ENCODE data around the gene GRM4.

GRM4 gene

DNA sequence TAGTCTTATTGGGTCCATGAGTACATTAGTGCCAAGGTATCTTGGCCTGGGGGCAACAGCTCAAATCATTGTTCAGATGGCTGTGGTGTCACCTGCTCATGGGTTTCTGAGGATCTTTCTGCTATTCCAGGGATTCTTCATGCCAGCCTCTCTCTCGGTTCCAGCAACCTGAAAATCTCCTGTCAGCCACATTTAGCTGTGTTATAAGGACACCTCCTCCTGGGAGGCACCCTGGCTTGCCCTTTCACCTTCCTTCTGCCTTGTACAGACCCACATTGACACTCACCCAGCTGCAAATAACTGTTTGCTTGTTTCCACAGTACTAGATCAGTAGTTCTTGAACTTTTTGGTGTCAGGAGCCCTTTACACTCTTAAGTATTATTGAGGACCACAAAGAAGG, 159.9 kb downstream of the GRM4 start:
- no peaks in the 10 kb centered on the region; the same call in 1 of the 2 replicates for H3K9me3 ChIP-seq (ENCODE audit: insufficient read depth, low read depth, low read length)
- 90% methylated on average over 1 of the region's 1 CpG for WGBS

DNA sequence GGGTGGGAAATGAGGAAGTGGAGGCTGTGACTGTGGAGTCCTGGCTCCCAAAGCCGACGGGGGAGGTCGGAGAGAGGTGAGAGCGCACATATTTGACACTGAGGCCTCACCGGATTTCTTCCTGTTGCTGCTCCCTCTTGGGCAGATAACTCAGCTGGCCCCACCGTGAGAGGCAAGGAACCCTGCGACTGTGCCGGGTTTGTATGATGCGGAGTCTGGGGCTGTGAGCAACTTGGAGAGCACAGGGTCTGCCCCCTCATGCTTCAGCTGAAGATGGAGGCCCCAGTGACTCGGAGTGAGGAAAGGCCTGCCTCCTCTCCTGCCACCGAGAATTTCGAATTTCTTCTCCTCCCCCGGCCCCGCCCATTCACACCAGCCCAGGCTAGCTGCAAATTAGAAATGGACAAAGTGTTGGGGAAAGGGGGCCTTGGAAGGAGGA, 160.6 kb downstream of the GRM4 start:
- Histone ChIP-seq H3K27me3 (ENCODE audit: insufficient read depth, low read length) (no peaks in the 10 kb centered on the region), H3K27ac (ENCODE audit: low read depth, low read length) (no peak overlapping the region), H3K36me3 (ENCODE audit: insufficient read depth, low read length) (no peaks in the 10 kb centered on the region), H3K4me1 (ENCODE audit: insufficient read depth, low read length) (peaks cover 3% of the 10 kb centered on the region; the same call in 1 of the 2 replicates), H3K9ac (ENCODE audit: low read depth, low read length) (no peak overlapping the region), H3K9me3 (ENCODE audit: insufficient read depth, low read depth, low read length) (no peaks in the 10 kb centered on the region; the same call in 1 of the 2 replicates), H3K4me3 (ENCODE audit: low read length) (no peak overlapping the region)
- 80% methylated on average over 13 of the region's 14 CpGs for WGBS

More for the DNA sequence above, 159.9 kb downstream of the GRM4 start:
- Histone ChIP-seq H3K36me3 (ENCODE audit: insufficient read depth, low read length) (no peaks in the 10 kb centered on the region), H3K9ac (ENCODE audit: low read depth, low read length) (no peak overlapping the region), H3K4me3 (ENCODE audit: low read length) (no peak overlapping the region), H3K4me1 (ENCODE audit: insufficient read depth, low read length) (peaks cover 3% of the 10 kb centered on the region; the same call in 1 of the 2 replicates), H3K27ac (ENCODE audit: low read depth, low read length) (no peak overlapping the region), H3K27me3 (ENCODE audit: insufficient read depth, low read length) (no peaks in the 10 kb centered on the region)

DNA sequence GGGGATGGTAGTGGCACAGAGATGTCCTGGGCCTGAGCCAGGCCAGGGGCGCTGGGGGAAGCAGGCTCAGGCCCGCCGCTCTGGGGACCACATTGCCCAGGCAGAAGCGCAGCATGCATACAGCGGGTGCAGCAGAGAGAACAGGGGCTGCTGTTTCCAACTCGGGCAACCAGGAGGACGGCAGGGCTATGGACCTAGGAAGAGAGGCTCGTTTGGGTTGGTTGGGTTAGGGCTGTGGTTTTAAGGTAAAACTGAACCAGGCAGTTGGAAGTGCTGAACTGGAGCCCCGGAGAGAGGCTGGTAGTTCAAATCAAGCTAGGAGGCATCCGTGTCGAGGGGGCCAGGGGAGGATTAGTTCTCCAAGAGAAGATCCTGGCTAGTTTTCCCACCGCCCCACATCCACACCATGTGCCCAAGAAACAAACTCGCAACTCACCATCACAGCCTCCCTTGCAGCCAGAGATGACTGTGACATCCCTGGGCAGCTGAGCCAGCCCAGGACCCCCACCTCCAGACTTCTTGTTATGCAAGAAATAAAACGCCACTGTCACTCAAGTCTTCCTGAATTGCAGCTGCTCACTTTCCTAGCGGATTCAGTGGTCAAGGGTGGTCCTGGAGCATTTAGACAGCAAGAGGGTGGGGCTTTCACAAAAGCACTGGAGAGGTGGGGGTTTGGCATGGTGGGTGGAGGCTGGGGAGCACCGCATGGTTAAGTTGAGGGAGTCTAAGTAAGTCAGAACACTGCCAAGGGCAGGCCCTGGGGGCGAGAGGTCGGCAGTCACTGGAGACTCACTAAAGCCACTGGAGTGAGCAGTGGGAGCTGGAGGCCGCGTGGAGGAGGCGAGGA, 161.2 kb downstream of the GRM4 start:
- Histone ChIP-seq H3K27me3 (ENCODE audit: insufficient read depth, low read length) (no peaks in the 10 kb centered on the region), H3K4me1 (ENCODE audit: insufficient read depth, low read length) (peaks cover 3% of the 10 kb centered on the region; the same call in 1 of the 2 replicates), H3K4me3 (ENCODE audit: low read length) (no peak overlapping the region), H3K27ac (ENCODE audit: low read depth, low read length) (no peak overlapping the region), H3K9me3 (ENCODE audit: insufficient read depth, low read depth, low read length) (no peaks in the 10 kb centered on the region; the same call in 1 of the 2 replicates), H3K9ac (ENCODE audit: low read depth, low read length) (peak overlapping the region; percentile 24; the same call in 1 of the 2 replicates), H3K36me3 (ENCODE audit: insufficient read depth, low read length) (no peaks in the 10 kb centered on the region)
- WGBS: 80% methylated on average over 21 of the region's 21 CpGs

DNA sequence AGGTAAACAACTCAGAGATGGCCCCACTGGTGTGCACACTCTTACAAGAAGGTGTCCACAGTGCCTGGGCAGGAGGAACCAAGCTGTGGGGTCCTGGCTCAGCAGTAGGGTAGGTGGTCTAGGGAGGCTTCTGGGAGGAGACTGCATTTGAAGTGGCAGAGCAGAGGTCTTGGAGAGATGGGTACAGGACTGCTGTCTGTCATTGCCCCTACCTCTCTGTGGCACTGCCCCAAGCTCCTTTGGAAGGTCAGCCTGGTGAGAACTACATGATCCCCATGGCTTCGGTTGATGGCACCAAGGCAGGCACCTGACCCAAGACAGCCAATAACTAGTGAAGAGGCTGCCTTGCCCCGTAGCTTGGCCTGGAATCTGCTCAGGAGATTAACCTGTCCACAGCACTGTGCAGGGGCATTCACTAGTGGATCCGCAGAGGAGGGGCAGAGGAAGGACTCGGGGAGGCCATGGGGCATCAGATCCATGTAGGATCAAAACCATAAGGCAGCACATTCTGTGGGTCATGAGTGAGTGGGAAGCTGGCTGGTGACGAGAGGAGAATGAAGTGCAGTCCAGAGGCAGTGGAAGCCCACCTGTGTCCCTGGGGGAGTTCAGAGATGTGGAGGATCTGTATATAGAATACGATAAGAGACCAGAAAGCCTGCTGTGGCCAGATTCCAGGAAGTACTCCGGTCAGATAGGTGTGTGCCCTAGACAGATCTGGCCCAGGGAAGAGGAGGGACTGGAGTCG, 162.0 kb downstream of the GRM4 start:
- H3K9ac ChIP-seq (ENCODE audit: low read depth, low read length): no peak overlapping the region
- H3K9me3 ChIP-seq (ENCODE audit: insufficient read depth, low read depth, low read length): no peaks in the 10 kb centered on the region; the same call in 1 of the 2 replicates
- no peak overlapping the region for H3K4me3 ChIP-seq (ENCODE audit: low read length)
- 91% methylated on average over 8 of the region's 8 CpGs for WGBS
- H3K4me1 ChIP-seq (ENCODE audit: insufficient read depth, low read length): peaks cover 3% of the 10 kb centered on the region; the same call in 1 of the 2 replicates
- H3K27ac ChIP-seq (ENCODE audit: low read depth, low read length): no peak overlapping the region
- no peaks in the 10 kb centered on the region for H3K36me3 ChIP-seq (ENCODE audit: insufficient read depth, low read length)
- no peaks in the 10 kb centered on the region for H3K27me3 ChIP-seq (ENCODE audit: insufficient read depth, low read length)

DNA sequence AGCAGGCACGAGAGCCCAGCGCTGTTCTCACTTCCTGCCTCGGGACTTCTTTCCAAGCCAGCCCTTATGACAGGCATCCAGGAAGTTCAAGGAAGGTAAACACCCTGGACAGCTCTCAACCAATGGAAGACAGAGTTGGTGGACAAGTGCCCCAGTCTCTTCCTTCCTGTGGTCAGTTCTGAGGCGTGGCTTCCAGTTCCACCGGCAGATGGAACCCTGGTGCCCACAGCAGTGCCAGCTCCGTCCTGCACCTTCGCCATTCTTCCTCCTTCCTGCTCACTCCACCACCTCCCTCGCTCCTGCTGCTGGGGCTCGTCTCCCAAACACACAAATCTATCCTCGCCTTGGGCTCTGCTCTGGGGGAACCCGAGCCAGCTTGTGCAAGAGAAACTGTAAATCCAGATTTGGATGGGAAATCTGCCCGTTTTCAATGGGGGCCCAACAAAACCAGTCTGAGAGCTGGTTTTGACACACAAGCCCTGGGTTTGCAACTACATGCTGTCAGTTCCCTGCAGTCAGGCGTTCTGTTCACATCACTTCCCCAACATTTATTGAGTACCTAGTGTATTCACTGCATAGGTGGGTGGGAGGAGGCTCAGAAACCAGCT, 162.7 kb downstream of the GRM4 start:
- no peak overlapping the region for H3K27ac ChIP-seq (ENCODE audit: low read depth, low read length)
- no peaks in the 10 kb centered on the region; the same call in 1 of the 2 replicates for H3K9me3 ChIP-seq (ENCODE audit: insufficient read depth, low read depth, low read length)
- no peaks in the 10 kb centered on the region for H3K27me3 ChIP-seq (ENCODE audit: insufficient read depth, low read length)
- H3K4me3 ChIP-seq (ENCODE audit: low read length): no peak overlapping the region
- H3K4me1 ChIP-seq (ENCODE audit: insufficient read depth, low read length): no peaks in the 10 kb centered on the region; the same call in 1 of the 2 replicates
- H3K36me3 ChIP-seq (ENCODE audit: insufficient read depth, low read length): no peaks in the 10 kb centered on the region
- H3K9ac ChIP-seq (ENCODE audit: low read depth, low read length): no peak overlapping the region
- WGBS: 88% methylated on average over 13 of the region's 13 CpGs

DNA sequence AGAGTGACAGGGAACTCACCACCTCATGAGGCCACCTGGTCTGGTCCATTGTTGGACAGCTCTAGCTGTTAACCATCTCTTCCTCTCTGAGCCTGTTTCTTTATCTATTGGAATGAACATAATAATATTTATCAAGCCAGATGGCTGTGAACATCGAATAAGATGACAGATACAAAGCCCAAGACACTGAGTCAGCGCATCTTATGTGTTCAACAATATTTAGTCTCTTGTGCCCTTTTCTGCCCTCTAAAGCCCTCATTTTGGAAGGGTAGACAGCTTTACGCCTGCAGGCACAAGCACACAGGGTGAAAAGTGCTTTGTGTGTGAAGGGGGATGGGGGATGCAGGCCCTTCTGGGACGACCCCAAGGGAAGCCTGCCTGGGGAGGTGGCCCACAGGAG, 164.0 kb downstream of the GRM4 start:
- H3K4me1 ChIP-seq (ENCODE audit: insufficient read depth, low read length): no peaks in the 10 kb centered on the region; the same call in 1 of the 2 replicates
- no peak overlapping the region for H3K4me3 ChIP-seq (ENCODE audit: low read length)
- WGBS: 87% methylated on average over 4 of the region's 4 CpGs
- H3K9ac ChIP-seq (ENCODE audit: low read depth, low read length): no peak overlapping the region
- H3K27me3 ChIP-seq (ENCODE audit: insufficient read depth, low read length): peaks cover 6% of the 10 kb centered on the region
- no peaks in the 10 kb centered on the region; the same call in 1 of the 2 replicates for H3K9me3 ChIP-seq (ENCODE audit: insufficient read depth, low read depth, low read length)
- H3K27ac ChIP-seq (ENCODE audit: low read depth, low read length): no peak overlapping the region
- no peaks in the 10 kb centered on the region for H3K36me3 ChIP-seq (ENCODE audit: insufficient read depth, low read length)

DNA sequence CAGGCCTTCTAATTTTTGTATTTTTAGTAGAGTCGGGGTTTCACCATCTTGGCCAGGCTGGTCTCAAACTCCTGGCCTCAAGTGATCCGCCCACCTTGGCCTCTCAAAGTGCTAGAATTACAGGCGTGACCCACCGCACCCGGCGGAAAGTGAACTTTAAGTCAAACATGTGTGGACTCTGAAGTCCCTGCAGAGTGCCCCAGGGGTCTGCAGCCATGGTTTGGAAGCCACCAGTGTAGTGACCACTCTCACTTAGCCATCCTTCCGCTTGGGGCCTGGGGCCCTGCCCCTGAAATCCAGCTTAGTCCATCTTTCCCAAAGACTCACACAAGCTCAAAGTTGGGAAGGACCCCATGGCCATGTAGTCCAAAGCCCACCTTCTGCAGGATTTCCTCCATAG, 164.5 kb downstream of the GRM4 start:
- Histone ChIP-seq H3K4me1 (ENCODE audit: insufficient read depth, low read length) (no peaks in the 10 kb centered on the region; the same call in 1 of the 2 replicates), H3K27me3 (ENCODE audit: insufficient read depth, low read length) (peaks cover 10% of the 10 kb centered on the region), H3K36me3 (ENCODE audit: insufficient read depth, low read length) (no peaks in the 10 kb centered on the region), H3K27ac (ENCODE audit: low read depth, low read length) (no peak overlapping the region), H3K9ac (ENCODE audit: low read depth, low read length) (no peak overlapping the region), H3K4me3 (ENCODE audit: low read length) (no peak overlapping the region), H3K9me3 (ENCODE audit: insufficient read depth, low read depth, low read length) (no peaks in the 10 kb centered on the region; the same call in 1 of the 2 replicates)
- 94% methylated on average over 7 of the region's 7 CpGs for WGBS

DNA sequence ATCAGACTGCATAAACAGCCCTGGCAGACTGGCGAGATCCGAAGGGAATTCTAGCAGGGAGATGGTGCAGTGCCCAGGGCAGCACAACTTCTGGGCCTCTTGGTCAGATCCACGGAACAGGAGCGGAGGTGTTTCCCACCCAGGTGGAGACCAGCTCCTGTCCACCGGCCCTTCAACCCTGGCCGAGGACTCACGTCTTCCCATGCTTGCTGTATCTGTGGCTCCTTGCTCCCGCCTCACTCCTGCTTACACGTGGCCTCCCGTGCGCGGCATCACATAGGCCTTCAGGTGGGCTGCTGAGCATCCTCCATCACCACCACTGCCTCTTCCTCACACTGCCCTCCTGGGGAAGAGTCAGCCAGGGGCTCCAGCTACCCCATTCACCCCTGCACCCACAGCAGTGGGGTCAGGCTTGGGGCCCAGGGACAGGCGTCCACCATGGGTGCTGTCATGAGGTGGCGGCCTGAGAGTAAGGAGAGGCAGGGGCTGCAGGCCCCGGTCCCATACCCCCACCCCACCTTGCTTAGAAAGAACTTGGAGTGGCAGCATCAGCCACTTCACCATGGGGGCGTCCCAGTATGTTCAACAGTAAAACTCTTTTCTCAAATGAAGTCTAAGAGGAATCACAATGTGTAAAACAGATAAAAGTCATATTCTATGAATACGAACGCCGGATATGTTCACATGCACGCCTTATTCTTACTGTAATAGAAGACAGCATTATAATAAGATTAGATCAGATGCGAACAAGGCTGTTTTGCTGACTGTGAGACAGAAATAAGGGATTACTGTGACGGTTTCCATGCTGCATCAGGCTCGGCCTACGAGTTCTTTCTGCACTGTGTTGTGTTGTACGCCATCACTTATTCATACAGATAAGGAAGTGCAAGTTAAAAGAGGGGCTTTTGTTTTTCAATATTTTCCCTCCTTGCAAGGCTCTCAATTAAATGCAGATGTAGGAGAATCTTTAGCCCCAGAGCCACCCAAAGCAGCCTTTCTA, 165.4 kb downstream of the GRM4 start:
- Histone ChIP-seq H3K9ac (ENCODE audit: low read depth, low read length) (no peak overlapping the region), H3K27me3 (ENCODE audit: insufficient read depth, low read length) (peaks cover 19% of the 10 kb centered on the region), H3K36me3 (ENCODE audit: insufficient read depth, low read length) (no peaks in the 10 kb centered on the region)

DNA sequence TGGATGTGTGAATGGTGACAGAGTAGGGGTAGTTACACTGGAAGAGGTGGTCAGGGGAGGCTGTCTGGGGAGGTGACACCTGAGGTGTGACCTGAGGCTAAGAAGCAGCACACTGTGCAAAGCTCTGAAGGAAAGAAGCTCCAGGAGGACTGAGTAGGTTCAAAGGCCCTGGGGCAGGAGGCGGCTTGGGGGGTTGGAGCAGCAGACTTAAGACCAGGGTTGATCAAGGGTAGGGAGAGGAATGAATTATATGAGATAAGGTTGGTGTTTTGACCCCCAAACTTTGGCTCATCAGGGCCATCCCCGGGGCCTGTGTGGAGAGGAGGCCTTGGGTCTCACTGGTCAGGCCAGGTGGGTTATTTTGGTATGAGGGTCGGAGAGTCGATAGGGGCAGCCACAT, 166.1 kb downstream of the GRM4 start:
- Histone ChIP-seq H3K9ac (ENCODE audit: low read depth, low read length) (no peak overlapping the region), H3K4me1 (ENCODE audit: insufficient read depth, low read length) (no peaks in the 10 kb centered on the region; the same call in 1 of the 2 replicates), H3K27me3 (ENCODE audit: insufficient read depth, low read length) (peaks cover 25% of the 10 kb centered on the region), H3K4me3 (ENCODE audit: low read length) (no peak overlapping the region), H3K27ac (ENCODE audit: low read depth, low read length) (no peak overlapping the region), H3K36me3 (ENCODE audit: insufficient read depth, low read length) (no peaks in the 10 kb centered on the region), H3K9me3 (ENCODE audit: insufficient read depth, low read depth, low read length) (no peaks in the 10 kb centered on the region)
- 94% methylated on average over 4 of the region's 4 CpGs for WGBS

More for the DNA sequence above, 165.4 kb downstream of the GRM4 start:
- no peak overlapping the region for H3K27ac ChIP-seq (ENCODE audit: low read depth, low read length)
- H3K4me3 ChIP-seq (ENCODE audit: low read length): no peak overlapping the region
- no peaks in the 10 kb centered on the region; the same call in 1 of the 2 replicates for H3K4me1 ChIP-seq (ENCODE audit: insufficient read depth, low read length)
- WGBS: 95% methylated on average over 25 of the region's 25 CpGs
- no peaks in the 10 kb centered on the region for H3K9me3 ChIP-seq (ENCODE audit: insufficient read depth, low read depth, low read length)

Data from HUES64 (cell line).